Measurements from ENCODE around the gene ATN1. TPM values are rescaled to one million over a fixed set of nuclear protein-coding genes. Genes with fewer than 3 reads are reported as not detected.

ATN1 gene
- total RNA-seq, 2 experiments from 2014 or later, result 0.98 to 6.7 TPM

GRCh38 chr12:6978611-6979011, 50.9 kb downstream of the ATN1 start:
- no peak for TF ChIP-seq EZH2phosphoT487 (IDR thresholded peaks at IDR 0.05; ENCODE audit: borderline replicate concordance, low read depth, low read length)
- TF ChIP-seq CTCF (conservative IDR thresholded peaks at IDR 0.05; ENCODE audit: low read length), result no peak
- H3K36me3 ChIP-seq (ENCODE audit: insufficient read depth, low read length), result peaks cover 96% of the 10 kb centered on the region
- no peaks in the 10 kb centered on the region for H4K20me1 ChIP-seq (ENCODE audit: insufficient read depth, low read length)
- H3K4me1 ChIP-seq (ENCODE audit: insufficient read depth, low read length, poor library complexity, severe bottlenecking), result peaks cover 23% of the 10 kb centered on the region
- H2AFZ ChIP-seq (ENCODE audit: low read length), result no peak overlapping the region
- H3K4me2 ChIP-seq (ENCODE audit: low read length), result no peak overlapping the region
- no peaks in the 10 kb centered on the region for H3K9me3 ChIP-seq (ENCODE audit: low read length)
- H3K9me2 ChIP-seq (ENCODE audit: insufficient read depth, low read length), result no peaks in the 10 kb centered on the region
- H3K79me2 ChIP-seq (ENCODE audit: insufficient read depth, low read depth, low read length), result peaks cover 7% of the 10 kb centered on the region; the same call in 1 of the 2 replicates
- no peak overlapping the region for H3K27ac ChIP-seq (ENCODE audit: low read depth, low read length, poor library complexity, severe bottlenecking)
- no TSS peak for BruUV-seq (replicated peaks)
- no peak overlapping the region for H3K4me3 ChIP-seq (ENCODE audit: low read depth, low read length, poor library complexity, severe bottlenecking)
- ChIA-PET CTCF (ENCODE audit: unreplicated experiment) (no interaction called here), POLR2A (interaction anchor here (0.7 to 1.6 kb wide), 2 partner anchors 8 to 26 kb away, joined by 3 to 7 read pairs; no protein-coding TSS in a partner anchor)
- intact Hi-C loops (cut with micrococcal nuclease; ENCODE audit: unreplicated experiment), result no loop called here
- no peak for DNase-seq (ENCODE audit: low spot score)

- peaks cover 19% of the 10 kb centered on the region for H3K4me1 ChIP-seq (ENCODE audit: insufficient read depth, low read length, poor library complexity, severe bottlenecking)
- no peak overlapping the region for H3K4me3 ChIP-seq (ENCODE audit: low read depth, low read length, poor library complexity, severe bottlenecking)
- POLR2A ChIA-PET, result interaction anchor here (0.6 to 1.6 kb wide), 2 partner anchors 25 to 129 kb away, joined by 3 to 7 read pairs; no protein-coding TSS in a partner anchor
- no peaks in the 10 kb centered on the region for H3K9me3 ChIP-seq (ENCODE audit: low read length)
- intact Hi-C loops (cut with micrococcal nuclease; ENCODE audit: unreplicated experiment), result no loop called here
- H3K79me2 ChIP-seq (ENCODE audit: insufficient read depth, low read depth, low read length), result peaks cover 3% of the 10 kb centered on the region; the same call in 1 of the 2 replicates
- no peaks in the 10 kb centered on the region for H3K9me2 ChIP-seq (ENCODE audit: insufficient read depth, low read length)
- H3K4me2 ChIP-seq (ENCODE audit: low read length), result no peak overlapping the region
- TF ChIP-seq EZH2phosphoT487 (IDR thresholded peaks at IDR 0.05; ENCODE audit: borderline replicate concordance, low read depth, low read length), result no peak
- TF ChIP-seq CTCF (conservative IDR thresholded peaks at IDR 0.05; ENCODE audit: low read length), result no peak
- peaks cover 96% of the 10 kb centered on the region for H3K36me3 ChIP-seq (ENCODE audit: insufficient read depth, low read length)
- H2AFZ ChIP-seq (ENCODE audit: low read length), result no peak overlapping the region
- CTCF ChIA-PET (ENCODE audit: unreplicated experiment), result no interaction called here
- DNase-seq (ENCODE audit: low spot score), result no peak
- no TSS peak for BruUV-seq (replicated peaks)
- H4K20me1 ChIP-seq (ENCODE audit: insufficient read depth, low read length), result no peaks in the 10 kb centered on the region
- H3K27ac ChIP-seq (ENCODE audit: low read depth, low read length, poor library complexity, severe bottlenecking), result no peak overlapping the region
Measured at GRCh38 chr12:6979021-6979420, 51.3 kb downstream of the ATN1 start.

GRCh38 chr12:6979453-6979852, 51.7 kb downstream of the ATN1 start:
- H4K20me1 ChIP-seq (ENCODE audit: insufficient read depth, low read length), result no peaks in the 10 kb centered on the region
- no peak for DNase-seq (ENCODE audit: low spot score)
- H3K79me2 ChIP-seq (ENCODE audit: insufficient read depth, low read depth, low read length), result peaks cover 1% of the 10 kb centered on the region; the same call in 1 of the 2 replicates
- no peaks in the 10 kb centered on the region for H3K9me2 ChIP-seq (ENCODE audit: insufficient read depth, low read length)
- no TSS peak for BruUV-seq (replicated peaks)
- intact Hi-C loops (cut with micrococcal nuclease; ENCODE audit: unreplicated experiment), result no loop called here
- H3K36me3 ChIP-seq (ENCODE audit: insufficient read depth, low read length), result peaks cover 96% of the 10 kb centered on the region
- TF ChIP-seq CTCF (conservative IDR thresholded peaks at IDR 0.05; ENCODE audit: low read length) (no peak), EZH2phosphoT487 (IDR thresholded peaks at IDR 0.05; ENCODE audit: borderline replicate concordance, low read depth, low read length) (no peak)
- H2AFZ ChIP-seq (ENCODE audit: low read length), result no peak overlapping the region
- ChIA-PET POLR2A (interaction anchor here (0.6 kb wide), 1 partner anchor 129 kb away, joined by 3 read pairs; no protein-coding TSS in a partner anchor), CTCF (ENCODE audit: unreplicated experiment) (no interaction called here)
- H3K9me3 ChIP-seq (ENCODE audit: low read length), result no peaks in the 10 kb centered on the region
- H3K27ac ChIP-seq (ENCODE audit: low read depth, low read length, poor library complexity, severe bottlenecking), result no peak overlapping the region
- no peak overlapping the region for H3K4me3 ChIP-seq (ENCODE audit: low read depth, low read length, poor library complexity, severe bottlenecking)
- H3K4me1 ChIP-seq (ENCODE audit: insufficient read depth, low read length, poor library complexity, severe bottlenecking), result peaks cover 15% of the 10 kb centered on the region
- H3K4me2 ChIP-seq (ENCODE audit: low read length), result no peak overlapping the region

All from OCI-LY7 (cell line).